GM21786 (cell line): ENCODE measurements around the gene THRAP3.

Source experiments
- ATAC-seq: cut with Tn5 transposase; IDR thresholded peaks from one replicate; pipeline ENCODE4 v1.9.1; 2021; ENCODE audit not compliant: unreplicated experiment

The THRAP3 gene

GRCh38 chr1:36295390-36295789 lies 71.1 kb downstream of the THRAP3 start:
- no peak for ATAC-seq

GRCh38 chr1:36297062-36297461 lies 72.8 kb downstream of the THRAP3 start:
- no peak for ATAC-seq

GRCh38 chr1:36298640-36299039 lies 74.4 kb downstream of the THRAP3 start:
- ATAC-seq = no peak

GRCh38 chr1:36300526-36300925 lies 76.3 kb downstream of the THRAP3 start:
- ATAC-seq = no peak

- ATAC-seq = no peak
Observed at GRCh38 chr1:36301220-36301619, 77.0 kb downstream of the THRAP3 start.

- no peak for ATAC-seq
Observed at GRCh38 chr1:36303244-36303643, 79.0 kb downstream of the THRAP3 start.

GRCh38 chr1:36303650-36304360 lies 79.6 kb downstream of the THRAP3 start:
- no peak for ATAC-seq

GRCh38 chr1:36304521-36304920 lies 80.3 kb downstream of the THRAP3 start:
- no peak for ATAC-seq

- ATAC-seq = no peak
Observed at GRCh38 chr1:36304970-36305914, 81.0 kb downstream of the THRAP3 start.

GRCh38 chr1:36305915-36306209 lies 81.6 kb downstream of the THRAP3 start:
- no peak for ATAC-seq

GRCh38 chr1:36306210-36306901 lies 82.1 kb downstream of the THRAP3 start, which contains the start of gene SH3D21:
Gene SH3D21 (plus strand): TSS chr1:36306368. CDS start chr1:36306421, 53 bp downstream.
- peak; percentile 16 for ATAC-seq

- peak; percentile 98 for ATAC-seq
Observed at GRCh38 chr1:36306902-36307456, 82.7 kb downstream of the THRAP3 start.

GRCh38 chr1:36307601-36308330 lies 83.5 kb downstream of the THRAP3 start:
- ATAC-seq = no peak

- ATAC-seq = no peak
Observed at GRCh38 chr1:36309397-36309796, 85.2 kb downstream of the THRAP3 start.

GRCh38 chr1:36320291-36320761 lies 96.1 kb downstream of the THRAP3 start:
- no peak for ATAC-seq

GRCh38 chr1:36320767-36321118 lies 96.5 kb downstream of the THRAP3 start:
- ATAC-seq = no peak

- ATAC-seq = no peak
Observed at GRCh38 chr1:36321119-36321951, 97.1 kb downstream of the THRAP3 start.

GRCh38 chr1:36322041-36322785 lies 98.0 kb downstream of the THRAP3 start:
- no peak for ATAC-seq
